Measurements from ENCODE around the gene BCO1. TPM values are rescaled to one million over a fixed set of nuclear protein-coding genes. Genes with fewer than 3 reads are reported as not detected.

Gene BCO1, protein sequence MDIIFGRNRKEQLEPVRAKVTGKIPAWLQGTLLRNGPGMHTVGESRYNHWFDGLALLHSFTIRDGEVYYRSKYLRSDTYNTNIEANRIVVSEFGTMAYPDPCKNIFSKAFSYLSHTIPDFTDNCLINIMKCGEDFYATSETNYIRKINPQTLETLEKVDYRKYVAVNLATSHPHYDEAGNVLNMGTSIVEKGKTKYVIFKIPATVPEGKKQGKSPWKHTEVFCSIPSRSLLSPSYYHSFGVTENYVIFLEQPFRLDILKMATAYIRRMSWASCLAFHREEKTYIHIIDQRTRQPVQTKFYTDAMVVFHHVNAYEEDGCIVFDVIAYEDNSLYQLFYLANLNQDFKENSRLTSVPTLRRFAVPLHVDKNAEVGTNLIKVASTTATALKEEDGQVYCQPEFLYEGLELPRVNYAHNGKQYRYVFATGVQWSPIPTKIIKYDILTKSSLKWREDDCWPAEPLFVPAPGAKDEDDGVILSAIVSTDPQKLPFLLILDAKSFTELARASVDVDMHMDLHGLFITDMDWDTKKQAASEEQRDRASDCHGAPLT
- total RNA-seq, result 0.11 TPM
- polyA plus RNA-seq, result 0.25 TPM

GRCh38 chr16:81238296-81239011 is at the start of gene BCO1:
Gene BCO1, plus strand, starts transcription at chr16:81238689. Its CDS starts 220 bp downstream, at chr16:81238909.
- no peaks in the 10 kb centered on the region for H3K4me1 ChIP-seq (ENCODE audit: insufficient read depth)
- 9% methylated on average over 10 of the region's 10 CpGs for WGBS
- peak within 1 kb of the TSS; percentile 34 for H3K4me3 ChIP-seq (ENCODE audit: low read depth, low read length)
- DNase-seq (ENCODE audit: extremely low spot score), result peak; percentile 17
- H3K27ac ChIP-seq (ENCODE audit: low read depth), result peak within 1 kb of the TSS; percentile 72
- H3K36me3 ChIP-seq (ENCODE audit: insufficient read depth), result no peaks in the 10 kb centered on the region

DNA sequence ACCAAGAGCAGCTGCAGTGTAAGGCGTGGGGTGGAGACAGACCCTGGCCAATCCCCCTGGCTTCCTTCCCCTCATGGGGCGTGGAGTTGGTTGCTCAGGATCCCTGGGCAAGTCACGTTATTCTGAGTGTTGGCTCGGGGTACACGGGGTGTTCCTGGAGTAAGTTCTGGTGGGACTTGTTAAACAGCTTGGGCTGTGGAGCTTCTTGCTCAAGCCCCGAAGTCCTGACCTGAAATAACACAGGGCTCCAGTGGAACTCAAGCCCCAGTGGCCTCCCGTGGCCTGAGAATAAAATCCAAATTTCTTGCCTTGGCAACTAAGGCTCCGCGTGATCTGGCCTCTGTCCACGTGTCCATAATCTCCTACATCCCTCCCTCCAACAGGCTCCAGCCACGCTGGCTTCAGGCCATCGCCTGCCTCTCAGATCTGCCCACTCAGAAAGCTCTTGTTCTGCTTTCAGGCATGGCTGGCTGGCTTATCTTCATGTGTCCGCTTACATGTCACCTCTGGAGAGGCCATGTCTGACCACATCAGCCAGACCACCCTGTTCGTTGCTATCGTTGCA is 49.3 kb upstream of the BCO1 start:
- WGBS, result 24% methylated on average over 15 of the region's 15 CpGs
- peak overlapping the region; percentile 44 for H3K27ac ChIP-seq (ENCODE audit: low read depth)

GRCh38 chr16:81190667-81191066 is 47.8 kb upstream of the BCO1 start:
- no peak for DNase-seq (ENCODE audit: extremely low spot score)
- H3K27ac ChIP-seq (ENCODE audit: low read depth), result no peak overlapping the region
- H3K4me3 ChIP-seq (ENCODE audit: low read depth, low read length), result no peak overlapping the region
- H3K36me3 ChIP-seq (ENCODE audit: insufficient read depth), result no peaks in the 10 kb centered on the region
- WGBS, result 55% methylated on average over 3 of the region's 3 CpGs
- H3K4me1 ChIP-seq (ENCODE audit: insufficient read depth), result no peaks in the 10 kb centered on the region

More for the DNA sequence above, 49.3 kb upstream of the BCO1 start:
- Histone ChIP-seq H3K4me3 (ENCODE audit: low read depth, low read length) (no peak overlapping the region), H3K36me3 (ENCODE audit: insufficient read depth) (no peaks in the 10 kb centered on the region), H3K4me1 (ENCODE audit: insufficient read depth) (no peaks in the 10 kb centered on the region)
- no peak for DNase-seq (ENCODE audit: extremely low spot score)

DNA sequence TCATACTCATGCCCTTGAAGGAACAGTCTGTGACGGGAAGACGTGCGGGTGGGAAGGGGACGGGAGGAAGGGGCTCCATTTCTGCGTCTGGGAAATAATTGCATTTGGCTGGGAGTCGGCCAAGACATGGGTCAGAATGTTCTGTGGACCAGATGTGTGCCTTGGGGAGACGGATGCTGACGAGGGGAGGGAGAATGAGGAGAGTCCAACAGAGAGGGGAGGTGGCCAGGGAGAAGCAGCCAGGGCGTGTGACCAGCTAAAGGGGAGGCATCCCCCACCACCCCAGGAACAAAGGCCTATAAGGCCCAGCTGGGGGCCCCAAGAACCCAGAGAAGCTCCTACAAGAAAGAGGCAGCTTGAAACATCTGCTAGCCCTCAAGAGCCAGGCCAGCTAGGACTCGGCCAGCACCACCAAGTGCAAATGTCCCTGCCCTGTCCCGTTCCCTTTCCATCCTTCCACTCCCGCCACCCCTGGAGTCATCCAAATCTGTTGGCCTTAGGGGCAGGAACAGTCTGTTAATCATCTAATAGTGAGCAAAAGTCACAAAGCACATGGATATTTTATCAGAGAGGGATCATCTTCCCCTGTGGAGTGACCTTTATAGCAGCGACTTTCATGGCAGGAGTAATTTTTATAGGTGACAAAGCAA is 42.5 kb upstream of the BCO1 start:
- H3K27ac ChIP-seq (ENCODE audit: low read depth), result no peak overlapping the region
- DNase-seq (ENCODE audit: extremely low spot score), result peak; percentile 21
- no peaks in the 10 kb centered on the region for H3K36me3 ChIP-seq (ENCODE audit: insufficient read depth)
- 72% methylated on average over 13 of the region's 13 CpGs for WGBS
- no peak overlapping the region for H3K4me3 ChIP-seq (ENCODE audit: low read depth, low read length)
- H3K4me1 ChIP-seq (ENCODE audit: insufficient read depth), result no peaks in the 10 kb centered on the region

- H3K4me1 ChIP-seq (ENCODE audit: insufficient read depth), result no peaks in the 10 kb centered on the region
- DNase-seq (ENCODE audit: extremely low spot score), result no peak
- no peak overlapping the region for H3K4me3 ChIP-seq (ENCODE audit: low read depth, low read length)
- 71% methylated on average over 9 of the region's 9 CpGs for WGBS
- no peak overlapping the region for H3K27ac ChIP-seq (ENCODE audit: low read depth)
- no peaks in the 10 kb centered on the region for H3K36me3 ChIP-seq (ENCODE audit: insufficient read depth)
Observed at GRCh38 chr16:81198635-81199034, 39.9 kb upstream of the BCO1 start.

- Histone ChIP-seq H3K27ac (ENCODE audit: low read depth) (no peak overlapping the region), H3K4me1 (ENCODE audit: insufficient read depth) (no peaks in the 10 kb centered on the region), H3K4me3 (ENCODE audit: low read depth, low read length) (no peak overlapping the region), H3K36me3 (ENCODE audit: insufficient read depth) (no peaks in the 10 kb centered on the region)
- WGBS, result 77% methylated on average over 4 of the region's 4 CpGs
- no peak for DNase-seq (ENCODE audit: extremely low spot score)
Observed at GRCh38 chr16:81201267-81201666, 37.2 kb upstream of the BCO1 start.

DNA sequence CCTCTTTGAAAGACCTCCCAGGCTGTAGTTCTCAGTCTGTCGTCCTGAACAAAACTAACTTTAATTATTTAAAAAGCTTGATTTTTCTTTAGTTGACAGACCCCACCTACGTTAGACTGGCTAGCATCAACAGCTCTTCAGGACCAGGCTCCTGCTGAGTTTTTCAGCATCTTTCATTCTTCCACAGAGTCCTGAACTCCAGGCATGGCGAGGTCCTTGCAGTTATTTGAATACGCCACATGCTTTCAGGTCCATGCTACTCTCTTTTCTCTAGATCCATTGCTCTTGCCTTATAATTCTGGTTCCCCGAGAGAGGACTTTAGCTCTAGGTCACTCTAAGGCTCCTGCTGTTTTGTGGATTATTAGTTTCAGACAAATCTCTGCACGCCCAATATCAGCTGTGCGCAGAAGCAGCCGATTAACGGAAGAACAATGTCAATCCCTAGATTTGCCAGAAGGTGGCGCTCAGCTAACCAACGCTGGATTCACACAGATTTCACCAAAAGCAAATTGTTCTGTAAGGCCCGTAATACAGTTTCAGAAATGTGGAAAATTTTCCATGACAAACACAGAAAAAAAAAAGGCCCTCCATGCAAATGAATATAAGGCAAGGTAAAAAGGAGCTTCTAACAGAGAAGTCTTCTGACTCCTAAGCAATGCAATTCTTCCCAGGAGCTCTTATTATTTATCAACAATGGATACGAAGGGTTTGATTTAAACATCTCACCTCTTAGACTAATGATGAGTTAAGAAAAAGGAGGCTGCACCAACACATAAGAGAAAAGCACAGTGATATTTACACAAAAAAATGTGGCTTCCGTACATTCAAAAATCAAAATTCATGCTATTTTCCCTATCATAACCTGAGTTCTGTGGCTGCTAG is 33.5 kb upstream of the BCO1 start:
- Histone ChIP-seq H3K4me3 (ENCODE audit: low read depth, low read length) (no peak overlapping the region), H3K36me3 (ENCODE audit: insufficient read depth) (no peaks in the 10 kb centered on the region), H3K4me1 (ENCODE audit: insufficient read depth) (no peaks in the 10 kb centered on the region), H3K27ac (ENCODE audit: low read depth) (no peak overlapping the region)
- DNase-seq (ENCODE audit: extremely low spot score), result peak; percentile 54
- WGBS, result 29% methylated on average over 14 of the region's 14 CpGs

DNA sequence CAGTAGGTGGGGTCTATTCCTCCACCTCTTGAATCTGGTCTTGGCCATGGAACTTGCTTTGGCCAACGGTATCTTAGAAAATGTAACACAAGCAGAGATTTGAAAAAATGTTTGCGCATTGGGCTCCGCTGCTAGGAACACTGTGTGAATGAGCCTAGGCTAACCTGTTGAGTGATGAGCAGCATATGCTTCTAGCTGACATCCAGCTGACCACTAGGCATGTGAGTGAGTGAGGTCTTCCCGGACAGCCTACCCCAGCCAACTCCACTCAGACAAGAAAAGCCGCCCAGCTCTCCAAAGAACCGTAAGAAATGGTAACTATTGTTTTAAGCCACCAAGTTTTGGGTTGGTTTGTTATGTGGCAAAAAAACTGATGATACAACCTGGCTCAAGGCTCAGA is 31.4 kb upstream of the BCO1 start:
- no peaks in the 10 kb centered on the region for H3K4me1 ChIP-seq (ENCODE audit: insufficient read depth)
- DNase-seq (ENCODE audit: extremely low spot score), result no peak
- H3K4me3 ChIP-seq (ENCODE audit: low read depth, low read length), result no peak overlapping the region
- H3K27ac ChIP-seq (ENCODE audit: low read depth), result no peak overlapping the region
- H3K36me3 ChIP-seq (ENCODE audit: insufficient read depth), result no peaks in the 10 kb centered on the region
- WGBS, result 48% methylated on average over 6 of the region's 6 CpGs

- Histone ChIP-seq H3K4me3 (ENCODE audit: low read depth, low read length) (no peak overlapping the region), H3K36me3 (ENCODE audit: insufficient read depth) (no peaks in the 10 kb centered on the region), H3K4me1 (ENCODE audit: insufficient read depth) (no peaks in the 10 kb centered on the region), H3K27ac (ENCODE audit: low read depth) (no peak overlapping the region)
- no peak for DNase-seq (ENCODE audit: extremely low spot score)
- WGBS, result 29% methylated on average over 3 of the region's 3 CpGs
Observed at GRCh38 chr16:81210807-81211206, 27.7 kb upstream of the BCO1 start.

DNA sequence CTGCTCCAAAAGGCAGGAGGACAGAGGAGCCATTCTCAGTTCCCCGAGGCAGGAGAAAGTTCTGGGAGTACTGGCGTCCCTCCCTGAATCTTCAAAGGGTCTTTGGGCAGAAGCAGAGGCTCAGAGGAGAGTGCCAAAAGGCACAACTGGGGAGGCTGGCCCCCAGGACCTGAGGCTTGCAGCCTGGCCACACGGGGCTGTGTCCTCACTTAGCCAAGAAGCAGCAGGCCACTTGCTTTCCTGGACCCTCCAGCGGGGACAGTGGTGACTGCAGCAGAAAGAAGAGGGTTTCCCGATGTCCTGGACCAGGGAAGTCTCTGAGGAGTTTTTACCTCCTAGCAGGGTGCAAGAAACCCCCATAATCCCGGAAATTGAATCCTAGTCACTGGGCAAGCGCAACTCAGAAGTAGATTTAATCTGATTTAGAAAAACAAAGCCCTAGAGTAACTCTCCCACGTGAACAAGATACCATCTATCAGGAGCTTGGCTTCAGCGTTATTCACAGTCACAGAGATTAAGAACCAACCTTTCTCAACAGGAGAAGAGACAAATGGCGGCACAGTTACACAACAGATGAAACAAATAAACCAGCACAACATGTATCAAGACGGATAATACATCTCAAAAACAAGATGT is 25.5 kb upstream of the BCO1 start:
- no peak for DNase-seq (ENCODE audit: extremely low spot score)
- Histone ChIP-seq H3K27ac (ENCODE audit: low read depth) (no peak overlapping the region), H3K4me3 (ENCODE audit: low read depth, low read length) (no peak overlapping the region), H3K36me3 (ENCODE audit: insufficient read depth) (no peaks in the 10 kb centered on the region), H3K4me1 (ENCODE audit: insufficient read depth) (no peaks in the 10 kb centered on the region)
- WGBS, result 55% methylated on average over 11 of the region's 11 CpGs

- Histone ChIP-seq H3K4me3 (ENCODE audit: low read depth, low read length) (no peak overlapping the region), H3K36me3 (ENCODE audit: insufficient read depth) (no peaks in the 10 kb centered on the region), H3K4me1 (ENCODE audit: insufficient read depth) (no peaks in the 10 kb centered on the region), H3K27ac (ENCODE audit: low read depth) (no peak overlapping the region)
- DNase-seq (ENCODE audit: extremely low spot score), result no peak
- 44% methylated on average over 15 of the region's 15 CpGs for WGBS
Observed at GRCh38 chr16:81214745-81215166, 23.7 kb upstream of the BCO1 start.

DNA sequence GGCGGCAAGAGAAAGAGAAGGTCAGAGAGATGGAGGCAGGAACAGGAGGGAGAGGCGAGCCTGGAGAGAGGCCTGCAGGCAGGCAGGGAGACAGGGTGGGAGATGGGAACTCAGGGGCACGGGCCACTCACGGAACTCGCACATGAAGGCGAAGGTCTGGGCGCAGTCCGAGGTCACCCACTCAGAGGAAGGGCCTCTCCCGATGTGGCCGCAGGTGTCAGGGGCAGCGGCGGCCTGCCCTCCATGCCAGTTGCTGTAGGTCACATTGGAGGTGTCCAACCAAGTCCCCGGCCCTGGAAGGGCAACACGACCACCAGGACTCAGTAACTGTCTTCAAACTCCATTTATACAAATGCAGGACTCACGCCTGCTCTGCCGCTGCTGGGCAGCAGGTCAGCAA is 22.4 kb upstream of the BCO1 start:
- H3K27ac ChIP-seq (ENCODE audit: low read depth), result no peak overlapping the region
- DNase-seq (ENCODE audit: extremely low spot score), result no peak
- H3K36me3 ChIP-seq (ENCODE audit: insufficient read depth), result no peaks in the 10 kb centered on the region
- no peaks in the 10 kb centered on the region for H3K4me1 ChIP-seq (ENCODE audit: insufficient read depth)
- WGBS, result 89% methylated on average over 16 of the region's 16 CpGs
- H3K4me3 ChIP-seq (ENCODE audit: low read depth, low read length), result no peak overlapping the region
